ENCODE measurements around the gene ZNF385C. TPM values are rescaled to one million over a fixed set of nuclear protein-coding genes. Genes with fewer than 3 reads are reported as not detected.
"Not testable (repeated sequence)": the region's sequence is repeated elsewhere in the genome, so short reads cannot be mapped to it uniquely, and the experiment has no call there.

Gene ZNF385C
- polyA plus RNA-seq (0.03 to 0.13 TPM (median 0.09 TPM) in 3 replicates), polyA minus RNA-seq (0.07 TPM in 1 of 3 replicates, not detected in the others)
- 0.10 TPM for polyA plus RNA-seq (2011; ENCODE audit: low read depth)
- 0.10 TPM in 2 replicates for polyA plus RNA-seq (2011; cell fraction: cytosol; rRNA removed)
- polyA plus RNA-seq (2011; cell fraction: nucleus; rRNA removed) = 0.14 and 0.52 TPM in 2 replicates
- polyA plus RNA-seq (2012; ENCODE audit: low replicate concordance) = 0.17 TPM in 1 of 2 replicates, not detected in the other
- polyA minus RNA-seq (2011; cell fraction: cytosol; rRNA and poly(A)+ RNA removed) = not detected
- polyA minus RNA-seq (2011; cell fraction: nucleus; rRNA and poly(A)+ RNA removed) = not detected in 2 replicates

- TF ChIP-seq EZH2 (IDR thresholded peaks at IDR 0.05; ENCODE audit: low read length) (peak; percentile 81), CTCF (optimal IDR thresholded peaks at IDR 0.05 in 1 of 3, IDR thresholded peaks at IDR 0.05 in 1 of 3, conservative IDR thresholded peaks at IDR 0.05 in 1 of 3; ENCODE audit: extremely low read depth in 1 of 3, insufficient read depth in 2 of 3, low read length in 3 of 3) (no peak)
- no peak within 1 kb of the TSS for H3K9ac ChIP-seq (ENCODE audit: control insufficient read depth, extremely low read depth, insufficient read depth, low read length)
- no peaks in the 10 kb centered on the region for H3K9me1 ChIP-seq (ENCODE audit: control insufficient read depth, extremely low read depth, insufficient read depth, low read length)
- no peaks in the 10 kb centered on the region for H3K36me3 ChIP-seq (ENCODE audit: control insufficient read depth in 2 of 2, extremely low read depth in 1 of 2, insufficient read depth in 2 of 2, low read length in 2 of 2)
- H2AFZ ChIP-seq (ENCODE audit: control insufficient read depth, low read length) = no peak within 1 kb of the TSS
- peaks cover 5% of the 10 kb centered on the region for H3K4me1 ChIP-seq (ENCODE audit: control insufficient read depth, extremely low read depth, insufficient read depth, low read length)
- H3K27me3 ChIP-seq (ENCODE audit: control insufficient read depth, extremely low read depth, insufficient read depth, low read length) = peaks cover 31% of the 10 kb centered on the region
- no peak within 1 kb of the TSS for H3K27ac ChIP-seq (ENCODE audit: control insufficient read depth, insufficient read depth, low read length)
- peak within 1 kb of the TSS in 1 of 3 experiments; percentile 11 for H3K4me3 ChIP-seq (ENCODE audit: control insufficient read depth in 2 of 3, extremely low read depth in 1 of 3, insufficient read depth in 2 of 3, low read depth in 1 of 3, low read length in 3 of 3)
- H3K9me3 ChIP-seq (ENCODE audit: control insufficient read depth, low read depth, low read length) = no peaks in the 10 kb centered on the region
- FAIRE-seq = no peak
- no peaks in the 10 kb centered on the region for H4K20me1 ChIP-seq (ENCODE audit: control insufficient read depth, extremely low read depth, insufficient read depth, low read length)
- dilution Hi-C loops (cut with MboI; ENCODE audit: extremely low pct_ligation_motif_present, low sequenced_read_pairs) = no loop called here
- no peak for DNase-seq (ENCODE audit: low read depth, low spot score)
- no peak within 1 kb of the TSS for H3K4me2 ChIP-seq (ENCODE audit: control insufficient read depth, extremely low read depth, insufficient read depth, low read depth, low read length)
- no peaks in the 10 kb centered on the region for H3K79me2 ChIP-seq (ENCODE audit: control insufficient read depth, insufficient read depth, low read length)
These were observed at the start of gene ZNF385C for GRCh38 chr17:42097691-42098631. ZNF385C (minus strand) TSS chr17:42098473; CDS start chr17:42063056, 35,417 bp downstream.

- H3K27ac ChIP-seq (ENCODE audit: control insufficient read depth, insufficient read depth, low read length) = no peak overlapping the region
- no peak overlapping the region for H2AFZ ChIP-seq (ENCODE audit: control insufficient read depth, low read length)
- FAIRE-seq (no peak), DNase-seq (ENCODE audit: low read depth, low spot score) (no peak)
- H3K36me3 ChIP-seq (ENCODE audit: control insufficient read depth in 2 of 2, extremely low read depth in 1 of 2, insufficient read depth in 2 of 2, low read length in 2 of 2) = peaks cover 22 to 31% of the 10 kb centered on the region in 2 experiments
- TF ChIP-seq CTCF (optimal IDR thresholded peaks at IDR 0.05 in 1 of 3, IDR thresholded peaks at IDR 0.05 in 1 of 3, conservative IDR thresholded peaks at IDR 0.05 in 1 of 3; ENCODE audit: extremely low read depth in 1 of 3, insufficient read depth in 2 of 3, low read length in 3 of 3) (no peak), EZH2 (IDR thresholded peaks at IDR 0.05; ENCODE audit: low read length) (no peak)
- H3K9ac ChIP-seq (ENCODE audit: control insufficient read depth, extremely low read depth, insufficient read depth, low read length) = no peak overlapping the region
- H3K9me1 ChIP-seq (ENCODE audit: control insufficient read depth, extremely low read depth, insufficient read depth, low read length) = no peaks in the 10 kb centered on the region
- H3K27me3 ChIP-seq (ENCODE audit: control insufficient read depth, extremely low read depth, insufficient read depth, low read length) = no peaks in the 10 kb centered on the region
- H3K79me2 ChIP-seq (ENCODE audit: control insufficient read depth, insufficient read depth, low read length) = peaks cover 80% of the 10 kb centered on the region
- no peak overlapping the region for H3K4me3 ChIP-seq (ENCODE audit: control insufficient read depth in 2 of 3, extremely low read depth in 1 of 3, insufficient read depth in 2 of 3, low read depth in 1 of 3, low read length in 3 of 3)
- no peak overlapping the region for H3K4me2 ChIP-seq (ENCODE audit: control insufficient read depth, extremely low read depth, insufficient read depth, low read depth, low read length)
- H3K4me1 ChIP-seq (ENCODE audit: control insufficient read depth, extremely low read depth, insufficient read depth, low read length) = no peaks in the 10 kb centered on the region
- dilution Hi-C loops (cut with MboI; ENCODE audit: extremely low pct_ligation_motif_present, low sequenced_read_pairs) = no loop called here
- peaks cover 8% of the 10 kb centered on the region for H4K20me1 ChIP-seq (ENCODE audit: control insufficient read depth, extremely low read depth, insufficient read depth, low read length)
- H3K9me3 ChIP-seq (ENCODE audit: control insufficient read depth, low read depth, low read length) = no peaks in the 10 kb centered on the region
These were observed 48.8 kb upstream of the ZNF385C start for GRCh38 chr17:42146911-42147607.

- H4K20me1 ChIP-seq (ENCODE audit: control insufficient read depth, extremely low read depth, insufficient read depth, low read length); DNase-seq (ENCODE audit: low read depth, low spot score); H2AFZ ChIP-seq (ENCODE audit: control insufficient read depth, low read length); dilution Hi-C loops (cut with MboI; ENCODE audit: extremely low pct_ligation_motif_present, low sequenced_read_pairs); H3K9me3 ChIP-seq (ENCODE audit: control insufficient read depth, low read depth, low read length); H3K4me3 ChIP-seq (ENCODE audit: control insufficient read depth in 2 of 3, extremely low read depth in 1 of 3, insufficient read depth in 2 of 3, low read depth in 1 of 3, low read length in 3 of 3); H3K27ac ChIP-seq (ENCODE audit: control insufficient read depth, insufficient read depth, low read length); H3K9ac ChIP-seq (ENCODE audit: control insufficient read depth, extremely low read depth, insufficient read depth, low read length); H3K27me3 ChIP-seq (ENCODE audit: control insufficient read depth, extremely low read depth, insufficient read depth, low read length); H3K9me1 ChIP-seq (ENCODE audit: control insufficient read depth, extremely low read depth, insufficient read depth, low read length); H3K4me1 ChIP-seq (ENCODE audit: control insufficient read depth, extremely low read depth, insufficient read depth, low read length); H3K4me2 ChIP-seq (ENCODE audit: control insufficient read depth, extremely low read depth, insufficient read depth, low read depth, low read length); FAIRE-seq: not testable (repeated sequence)
- Histone ChIP-seq H3K79me2 (ENCODE audit: control insufficient read depth, insufficient read depth, low read length) (peaks cover 79% of the 10 kb centered on the region), H3K36me3 (ENCODE audit: control insufficient read depth in 2 of 2, extremely low read depth in 1 of 2, insufficient read depth in 2 of 2, low read length in 2 of 2) (peaks cover 26 to 29% of the 10 kb centered on the region in 2 experiments)
These were observed 44.9 kb upstream of the ZNF385C start for GRCh38 chr17:42143138-42143537.
